ENCODE results near the gene CDC42EP3.
A peak's percentile ranks its signal among the peaks of the same experiment; 100 is the strongest.

- TF ChIP-seq POLR2A (IDR thresholded peaks at IDR 0.05) = peak in 1 of 2 donors; percentile 26
- TF ChIP-seq, protein P1, sequence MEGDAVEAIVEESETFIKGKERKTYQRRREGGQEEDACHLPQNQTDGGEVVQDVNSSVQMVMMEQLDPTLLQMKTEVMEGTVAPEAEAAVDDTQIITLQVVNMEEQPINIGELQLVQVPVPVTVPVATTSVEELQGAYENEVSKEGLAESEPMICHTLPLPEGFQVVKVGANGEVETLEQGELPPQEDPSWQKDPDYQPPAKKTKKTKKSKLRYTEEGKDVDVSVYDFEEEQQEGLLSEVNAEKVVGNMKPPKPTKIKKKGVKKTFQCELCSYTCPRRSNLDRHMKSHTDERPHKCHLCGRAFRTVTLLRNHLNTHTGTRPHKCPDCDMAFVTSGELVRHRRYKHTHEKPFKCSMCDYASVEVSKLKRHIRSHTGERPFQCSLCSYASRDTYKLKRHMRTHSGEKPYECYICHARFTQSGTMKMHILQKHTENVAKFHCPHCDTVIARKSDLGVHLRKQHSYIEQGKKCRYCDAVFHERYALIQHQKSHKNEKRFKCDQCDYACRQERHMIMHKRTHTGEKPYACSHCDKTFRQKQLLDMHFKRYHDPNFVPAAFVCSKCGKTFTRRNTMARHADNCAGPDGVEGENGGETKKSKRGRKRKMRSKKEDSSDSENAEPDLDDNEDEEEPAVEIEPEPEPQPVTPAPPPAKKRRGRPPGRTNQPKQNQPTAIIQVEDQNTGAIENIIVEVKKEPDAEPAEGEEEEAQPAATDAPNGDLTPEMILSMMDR (IDR thresholded peaks at IDR 0.05) = no peak
These were observed at the start of gene CDC42EP3 for GRCh38 chr2:37671009-37671815.
